Dermis blood vessel endothelial cell (primary cell): ENCODE results near the gene GFAP. TPM values are rescaled to one million over a fixed set of nuclear protein-coding genes. Genes with fewer than 3 reads are reported as not detected.
A peak's percentile ranks its signal among the peaks of the same experiment; 100 is the strongest.

Source experiments
- DNase-seq: peaks from one replicate; pipeline ENCODE4 v3.0.0; 2010
- total RNA-seq: library from RNA; depleted of rRNA; stranded (reverse); fragments of >200 nt; gene quantifications from 2 replicates; pipeline ENCODE4 v1.2.3, GENCODE V29; 2014

Gene GFAP
- total RNA-seq, 1 donor from 2014 or later = 0.51 TPM

- no peak for DNase-seq
Observed at GRCh38 chr17:44930667-44931066, 15.4 kb upstream of the GFAP start.

GRCh38 chr17:44928950-44929720 is 13.8 kb upstream of the GFAP start:
- no peak for DNase-seq

GRCh38 chr17:44928136-44928535 is 12.8 kb upstream of the GFAP start:
- DNase-seq = no peak

- DNase-seq = no peak
Observed at GRCh38 chr17:44927696-44928095, 12.4 kb upstream of the GFAP start.

- no peak for DNase-seq
Observed at GRCh38 chr17:44926821-44927525, 11.7 kb upstream of the GFAP start.

GRCh38 chr17:44925731-44926697 is 10.7 kb upstream of the GFAP start:
- DNase-seq = no peak

- no peak for DNase-seq
Observed at GRCh38 chr17:44924107-44924544, 8.8 kb upstream of the GFAP start.

GRCh38 chr17:44922746-44923470 is 7.6 kb upstream of the GFAP start:
- no peak for DNase-seq

GRCh38 chr17:44922136-44922535 is 6.8 kb upstream of the GFAP start:
- no peak for DNase-seq

- DNase-seq = no peak
Observed at GRCh38 chr17:44921122-44921882, 6.0 kb upstream of the GFAP start.

- no peak for DNase-seq
Observed at GRCh38 chr17:44920565-44920940, 5.3 kb upstream of the GFAP start.

GRCh38 chr17:44919885-44920564 is 4.7 kb upstream of the GFAP start:
- peak; percentile 91 for DNase-seq

GRCh38 chr17:44919411-44919810 is 4.1 kb upstream of the GFAP start:
- DNase-seq = no peak

GRCh38 chr17:44918006-44918405 is 2.7 kb upstream of the GFAP start:
- no peak for DNase-seq

- DNase-seq = no peak
Observed at GRCh38 chr17:44917456-44917855, 2.2 kb upstream of the GFAP start.

- DNase-seq = peak; percentile 42
Observed at GRCh38 chr17:44916781-44917241, 1.5 kb upstream of the GFAP start.

- DNase-seq = peak; percentile 27
Observed at GRCh38 chr17:44915862-44916780, 821 bp upstream of the GFAP start.

GRCh38 chr17:44914698-44915271 is 515 bp downstream of the GFAP start:
- no peak for DNase-seq

- no peak for DNase-seq
Observed at GRCh38 chr17:44914148-44914547, 1.2 kb downstream of the GFAP start.
